HG03432 (cell line): Measurements from ENCODE around the gene CTNNAL1.

Source experiments
- ATAC-seq: cut with Tn5 transposase; IDR thresholded peaks from one replicate; pipeline ENCODE4 v1.9.1; 2021; ENCODE audit warnings: mild to moderate bottlenecking, moderate library complexity; ENCODE audit not compliant: unreplicated experiment

CTNNAL1 gene

GRCh38 chr9:109027176-109027575 lies 13.9 kb upstream of the CTNNAL1 start:
- ATAC-seq, result no peak

- no peak for ATAC-seq
Measured at GRCh38 chr9:109026306-109026705, 13.0 kb upstream of the CTNNAL1 start.

GRCh38 chr9:109022873-109023272 lies 9.6 kb upstream of the CTNNAL1 start:
- ATAC-seq, result no peak

- ATAC-seq, result no peak
Measured at GRCh38 chr9:109020581-109021511, 7.5 kb upstream of the CTNNAL1 start.

- no peak for ATAC-seq
Measured at GRCh38 chr9:109020113-109020512, 6.8 kb upstream of the CTNNAL1 start.

- no peak for ATAC-seq
Measured at GRCh38 chr9:109019420-109019819, 6.1 kb upstream of the CTNNAL1 start.

GRCh38 chr9:109017493-109017892 lies 4.2 kb upstream of the CTNNAL1 start:
- peak; percentile 26 for ATAC-seq

GRCh38 chr9:109017061-109017460 lies 3.8 kb upstream of the CTNNAL1 start:
- ATAC-seq, result no peak

- no peak for ATAC-seq
Measured at GRCh38 chr9:109016132-109016531, 2.8 kb upstream of the CTNNAL1 start.

GRCh38 chr9:109014608-109015280 lies 1.4 kb upstream of the CTNNAL1 start:
- ATAC-seq, result no peak

- no peak for ATAC-seq
Measured at GRCh38 chr9:109013679-109014607, 644 bp upstream of the CTNNAL1 start.

- ATAC-seq, result peak; percentile 34
Measured at GRCh38 chr9:109012009-109012875, 1.1 kb downstream of the CTNNAL1 start.

GRCh38 chr9:109011231-109011671 lies 2.0 kb downstream of the CTNNAL1 start:
- no peak for ATAC-seq

GRCh38 chr9:109010746-109011145 lies 2.6 kb downstream of the CTNNAL1 start:
- ATAC-seq, result peak; percentile 28

GRCh38 chr9:109005678-109006077 lies 7.6 kb downstream of the CTNNAL1 start:
- ATAC-seq, result no peak

GRCh38 chr9:109003116-109003515 lies 10.2 kb downstream of the CTNNAL1 start:
- ATAC-seq, result no peak

- ATAC-seq, result no peak
Measured at GRCh38 chr9:109002141-109002540, 11.2 kb downstream of the CTNNAL1 start.

- ATAC-seq, result no peak
Measured at GRCh38 chr9:109001275-109001676, 12.0 kb downstream of the CTNNAL1 start.

GRCh38 chr9:108997112-108997511 lies 16.2 kb downstream of the CTNNAL1 start:
- ATAC-seq, result no peak

- ATAC-seq, result no peak
Measured at GRCh38 chr9:108996643-108997042, 16.7 kb downstream of the CTNNAL1 start.
